ENCODE measurements around the gene EZH1. TPM values are rescaled to one million over a fixed set of nuclear protein-coding genes. Genes with fewer than 3 reads are reported as not detected.

The EZH1 gene
- total RNA-seq, 1 experiment from 2014 or later, result 22.4 TPM

GRCh38 chr17:42683407-42684034 lies 61.3 kb downstream of the EZH1 start:
- peak; percentile 10 for ATAC-seq

More at GRCh38 chr17:42683407-42684034, 61.3 kb downstream of the EZH1 start:
- DNase-seq (ENCODE audit: low spot score), result peak; percentile 66
- Mint-ChIP-seq H3K27ac (no peak overlapping the region), H3K4me3 (peak overlapping the region; percentile 80), H3K9me3 (no peaks in the 10 kb centered on the region), H3K36me3 (peaks cover 14% of the 10 kb centered on the region; the same call in 1 of the 2 replicates), H3K4me1 (peaks cover 44% of the 10 kb centered on the region), H3K27me3 (ENCODE audit: low read depth) (peaks cover 22% of the 10 kb centered on the region)
- CTCF ChIA-PET, result interaction anchor here (0.6 to 2.5 kb wide), 26 partner anchors 9 to 883 kb away, joined by 3 to 51 read pairs (median 5); partner anchors contain the start of genes BECN1, PSMC3IP, RAMP2 and RETREG3
- POLR2A ChIA-PET, result interaction anchor here (0.5 to 1.8 kb wide), 11 partner anchors 9 to 1002 kb away, joined by 3 to 7 read pairs (median 3); no protein-coding TSS in a partner anchor
- TF ChIP-seq ELF4 (CRISPR knock-in tag; IDR thresholded peaks at IDR 0.05; ENCODE audit: low read depth) (no peak), E2F1 (CRISPR knock-in tag; IDR thresholded peaks at IDR 0.05) (no peak), NR3C1 (CRISPR knock-in tag; conservative IDR thresholded peaks at IDR 0.05; ENCODE audit: low read depth) (no peak), ZNF121 (CRISPR knock-in tag; IDR thresholded peaks at IDR 0.05) (no peak), EMX1 (CRISPR knock-in tag; IDR thresholded peaks at IDR 0.05) (no peak), ZNF532 (CRISPR knock-in tag; IDR thresholded peaks at IDR 0.05; ENCODE audit: borderline replicate concordance) (no peak), FOXJ3 (CRISPR knock-in tag; IDR thresholded peaks at IDR 0.05; ENCODE audit: borderline replicate concordance) (no peak), ZMAT4 (CRISPR knock-in tag; IDR thresholded peaks at IDR 0.05) (no peak), ZNF396 (CRISPR knock-in tag; IDR thresholded peaks at IDR 0.05; ENCODE audit: borderline replicate concordance) (no peak), ZNF416 (CRISPR knock-in tag; IDR thresholded peaks at IDR 0.05) (no peak), ATF1 (CRISPR knock-in tag; IDR thresholded peaks at IDR 0.05) (no peak), GTF2I (CRISPR knock-in tag; conservative IDR thresholded peaks at IDR 0.05) (no peak), STAT6 (CRISPR knock-in tag; conservative IDR thresholded peaks at IDR 0.05; ENCODE audit: low read depth) (no peak), GABPB1 (CRISPR knock-in tag; IDR thresholded peaks at IDR 0.05) (no peak), ZNF671 (CRISPR knock-in tag; IDR thresholded peaks at IDR 0.05) (no peak), MAX (CRISPR knock-in tag; IDR thresholded peaks at IDR 0.05) (no peak), NFATC4 (CRISPR knock-in tag; IDR thresholded peaks at IDR 0.05) (no peak)

All from WTC11 (cell line).